ENCODE measurements around the gene ERC1. TPM values are rescaled to one million over a fixed set of nuclear protein-coding genes. Genes with fewer than 3 reads are reported as not detected.

The ERC1 gene
- total RNA-seq, 2 donors from 2014 or later = 40.3 to 43.0 TPM

GRCh38 chr12:1220127-1221092 lies 229.4 kb downstream of the ERC1 start:
- H3K9me3 ChIP-seq = no peaks in the 10 kb centered on the region
- H3K27me3 ChIP-seq = no peaks in the 10 kb centered on the region
- no peak overlapping the region for H3K4me3 ChIP-seq
- H3K4me1 ChIP-seq = peaks cover 0 to 43% of the 10 kb centered on the region in 2 donors
- H3K27ac ChIP-seq = peak overlapping the region; percentile 30 to 49
- DNase-seq (ENCODE audit: low spot score) = no peak
- no peaks in the 10 kb centered on the region for H3K36me3 ChIP-seq
- no peak for TF ChIP-seq CTCF (IDR thresholded peaks at IDR 0.05)

GRCh38 chr12:1222858-1223639 lies 232.0 kb downstream of the ERC1 start:
- H3K4me1 ChIP-seq = peaks cover 0 to 21% of the 10 kb centered on the region in 2 donors
- TF ChIP-seq CTCF (IDR thresholded peaks at IDR 0.05) = no peak
- no peaks in the 10 kb centered on the region for H3K27me3 ChIP-seq
- H3K9me3 ChIP-seq = no peaks in the 10 kb centered on the region
- H3K4me3 ChIP-seq = no peak overlapping the region
- DNase-seq (ENCODE audit: low spot score) = no peak
- no peak overlapping the region for H3K27ac ChIP-seq
- H3K36me3 ChIP-seq = no peaks in the 10 kb centered on the region

DNA sequence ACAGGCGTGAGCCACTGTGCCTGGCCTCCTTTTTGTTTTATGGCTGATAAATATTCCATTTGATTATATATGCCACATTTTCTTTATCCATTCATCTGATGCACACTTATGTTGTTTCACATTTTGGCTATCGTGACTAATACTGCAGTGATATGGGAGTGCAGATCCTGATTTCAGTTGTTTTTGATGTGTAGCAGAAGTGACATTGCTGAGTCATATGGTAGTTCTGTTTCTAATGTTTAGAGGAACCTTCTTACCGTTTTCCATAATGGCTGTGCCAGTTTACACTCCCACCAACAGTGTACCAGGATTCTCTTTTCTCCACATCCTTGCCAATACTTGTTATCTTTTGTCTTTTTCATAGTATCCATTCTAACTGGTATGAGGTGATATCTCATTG lies 235.9 kb downstream of the ERC1 start:
- DNase-seq (ENCODE audit: low spot score) = no peak
- H3K27me3 ChIP-seq = no peaks in the 10 kb centered on the region
- no peak overlapping the region for H3K27ac ChIP-seq
- H3K4me1 ChIP-seq = no peaks in the 10 kb centered on the region
- no peak for TF ChIP-seq CTCF (IDR thresholded peaks at IDR 0.05)
- no peaks in the 10 kb centered on the region for H3K9me3 ChIP-seq
- H3K36me3 ChIP-seq = no peaks in the 10 kb centered on the region
- no peak overlapping the region for H3K4me3 ChIP-seq

- no peak overlapping the region for H3K27ac ChIP-seq
- DNase-seq (ENCODE audit: low spot score) = no peak
- H3K4me1 ChIP-seq = no peaks in the 10 kb centered on the region
- no peaks in the 10 kb centered on the region for H3K27me3 ChIP-seq
- H3K4me3 ChIP-seq = no peak overlapping the region
- peaks cover 15% of the 10 kb centered on the region for H3K36me3 ChIP-seq
- no peak for TF ChIP-seq CTCF (IDR thresholded peaks at IDR 0.05)
- no peaks in the 10 kb centered on the region for H3K9me3 ChIP-seq
Measured at GRCh38 chr12:1234073-1234472, 243.1 kb downstream of the ERC1 start.

DNA sequence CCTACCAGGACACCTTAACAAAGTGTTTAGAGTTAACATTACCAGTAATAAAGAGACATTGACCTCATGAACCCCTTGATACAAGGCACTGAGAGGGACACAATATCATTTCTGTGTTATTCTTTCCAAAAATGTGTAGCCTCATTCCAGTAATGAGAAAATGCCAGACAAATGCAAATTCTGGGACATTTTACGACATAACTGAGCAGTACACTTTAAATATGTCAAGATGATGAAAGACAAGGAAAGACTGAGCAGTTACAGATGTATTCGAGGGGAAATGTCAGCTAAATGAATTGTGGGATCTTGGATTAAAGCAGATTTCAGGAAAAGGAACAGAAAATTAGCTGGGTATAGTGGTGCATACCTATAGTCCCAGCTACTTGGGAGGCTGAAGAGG lies 255.6 kb downstream of the ERC1 start:
- no peak for DNase-seq (ENCODE audit: low spot score)
- no peaks in the 10 kb centered on the region for H3K9me3 ChIP-seq
- no peak overlapping the region for H3K4me3 ChIP-seq
- peaks cover 3% of the 10 kb centered on the region for H3K36me3 ChIP-seq
- no peak overlapping the region for H3K27ac ChIP-seq
- no peak for TF ChIP-seq CTCF (IDR thresholded peaks at IDR 0.05)
- H3K27me3 ChIP-seq = no peaks in the 10 kb centered on the region
- H3K4me1 ChIP-seq = no peaks in the 10 kb centered on the region

Measured in right atrium auricular region (tissue), 2 donors.